Endothelial cell of umbilical vein (primary cell): ENCODE measurements around the gene CXCR2.

Source experiments
- EZH2 ChIP-seq: IDR thresholded peaks from 2 replicates; pipeline ENCODE4 v1.6.1; 2012; ENCODE audit warnings: borderline replicate concordance, low read depth, mild to moderate bottlenecking, moderate library complexity, low read length, inconsistent platforms; ENCODE audit not compliant: severe bottlenecking
- FOS ChIP-seq: IDR thresholded peaks from 2 replicates; pipeline ENCODE4 v1.6.1; 2011; ENCODE audit warnings: mild to moderate bottlenecking, low read length, moderate library complexity, borderline replicate concordance; ENCODE audit not compliant: insufficient read depth
- MYC ChIP-seq: IDR thresholded peaks from one replicate; pipeline ENCODE4 v1.6.1; 2011; ENCODE audit warnings: mild to moderate bottlenecking, low read depth, low read length
- POLR2A ChIP-seq: IDR thresholded peaks from 2 replicates; pipeline ENCODE4 v1.6.1; 2012; ENCODE audit warnings: low read depth, mild to moderate bottlenecking, control low read depth, low read length
- POLR2AphosphoS5 ChIP-seq: IDR thresholded peaks from 2 replicates; pipeline ENCODE4 v1.6.1; 2012; ENCODE audit warnings: low read depth, mild to moderate bottlenecking, control low read depth, low read length, moderate library complexity; ENCODE audit not compliant: insufficient read depth
- TF ChIP-seq, protein P1 (sequence below), 2 donors: IDR thresholded peaks; 1 replicate in 1 of 2; 2 replicates in 1 of 2; pipeline ENCODE4 v1.5.1; 2011; ENCODE audit warnings: low read length in 2 of 2, mild to moderate bottlenecking in 2 of 2, moderate library complexity in 2 of 2, control low read depth in 1 of 2, inconsistent platforms in 1 of 2, low read depth in 1 of 2; ENCODE audit not compliant: insufficient read depth in 1 of 2; ENCODE audit errors: extremely low read depth in 1 of 2
- TF ChIP-seq, protein P2 (sequence below): IDR thresholded peaks from 2 replicates; pipeline ENCODE4 v1.6.1; 2011; ENCODE audit not compliant: insufficient read depth, insufficient read length

DNA sequence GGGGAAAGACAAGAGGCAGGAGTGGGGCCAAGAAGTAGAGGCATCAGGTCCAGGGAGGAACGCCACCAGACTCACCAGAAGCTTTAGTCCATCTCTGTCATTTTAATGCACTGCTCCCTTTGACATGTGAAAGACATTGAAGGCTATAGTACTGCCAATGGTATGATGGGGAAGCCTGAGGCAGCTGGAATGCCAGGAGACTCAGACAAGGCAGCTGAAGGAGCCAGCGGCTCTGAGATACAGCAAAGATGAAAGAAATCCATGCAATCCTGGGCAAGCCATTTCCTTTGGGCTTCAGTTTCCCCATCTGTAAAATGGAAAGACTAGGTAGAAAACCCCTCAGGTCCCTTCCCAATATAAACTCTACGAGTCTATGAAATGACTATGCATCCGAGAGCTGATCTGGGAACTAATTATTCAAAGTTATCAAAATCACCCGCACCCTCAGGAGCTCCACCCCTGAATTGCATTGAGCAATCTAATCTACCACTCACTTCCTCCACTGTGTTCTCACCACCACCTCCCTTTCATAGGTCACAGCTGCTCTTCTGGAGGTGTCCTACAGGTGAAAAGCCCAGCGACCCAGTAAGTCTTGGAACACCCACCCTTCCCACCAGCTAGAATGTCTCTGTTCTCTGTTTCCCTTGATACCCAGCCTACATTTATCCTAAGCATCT is 3.1 kb downstream of the CXCR2 start:
- TF ChIP-seq, protein P1, sequence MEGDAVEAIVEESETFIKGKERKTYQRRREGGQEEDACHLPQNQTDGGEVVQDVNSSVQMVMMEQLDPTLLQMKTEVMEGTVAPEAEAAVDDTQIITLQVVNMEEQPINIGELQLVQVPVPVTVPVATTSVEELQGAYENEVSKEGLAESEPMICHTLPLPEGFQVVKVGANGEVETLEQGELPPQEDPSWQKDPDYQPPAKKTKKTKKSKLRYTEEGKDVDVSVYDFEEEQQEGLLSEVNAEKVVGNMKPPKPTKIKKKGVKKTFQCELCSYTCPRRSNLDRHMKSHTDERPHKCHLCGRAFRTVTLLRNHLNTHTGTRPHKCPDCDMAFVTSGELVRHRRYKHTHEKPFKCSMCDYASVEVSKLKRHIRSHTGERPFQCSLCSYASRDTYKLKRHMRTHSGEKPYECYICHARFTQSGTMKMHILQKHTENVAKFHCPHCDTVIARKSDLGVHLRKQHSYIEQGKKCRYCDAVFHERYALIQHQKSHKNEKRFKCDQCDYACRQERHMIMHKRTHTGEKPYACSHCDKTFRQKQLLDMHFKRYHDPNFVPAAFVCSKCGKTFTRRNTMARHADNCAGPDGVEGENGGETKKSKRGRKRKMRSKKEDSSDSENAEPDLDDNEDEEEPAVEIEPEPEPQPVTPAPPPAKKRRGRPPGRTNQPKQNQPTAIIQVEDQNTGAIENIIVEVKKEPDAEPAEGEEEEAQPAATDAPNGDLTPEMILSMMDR (IDR thresholded peaks at IDR 0.05; ENCODE audit: extremely low read depth in 1 of 2, insufficient read depth in 1 of 2, low read depth in 1 of 2, low read length in 2 of 2) = no peak
- TF ChIP-seq POLR2AphosphoS5 (no peak), POLR2A (no peak), EZH2 (no peak), FOS (no peak), MYC (no peak)
- TF ChIP-seq, protein P2, sequence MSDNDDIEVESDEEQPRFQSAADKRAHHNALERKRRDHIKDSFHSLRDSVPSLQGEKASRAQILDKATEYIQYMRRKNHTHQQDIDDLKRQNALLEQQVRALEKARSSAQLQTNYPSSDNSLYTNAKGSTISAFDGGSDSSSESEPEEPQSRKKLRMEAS = no peak
